HG03439 (cell line): ENCODE measurements around the gene SERPINB10.
A peak's percentile ranks its signal among the peaks of the same experiment; 100 is the strongest.
"Not testable (repeated sequence)": the region's sequence is repeated elsewhere in the genome, so short reads cannot be mapped to it uniquely, and the experiment has no call there.

Experiments
- ATAC-seq: cut with Tn5 transposase; IDR thresholded peaks from one replicate; pipeline ENCODE4 v1.9.1; 2021; ENCODE audit warnings: mild to moderate bottlenecking, moderate library complexity; ENCODE audit not compliant: unreplicated experiment

SERPINB10 gene

GRCh38 chr18:63890950-63891304 is 16.8 kb upstream of the SERPINB10 start:
- no peak for ATAC-seq

- no peak for ATAC-seq
These were observed 15.2 kb upstream of the SERPINB10 start for GRCh38 chr18:63892566-63892965.

GRCh38 chr18:63894106-63894772 is 13.5 kb upstream of the SERPINB10 start:
- ATAC-seq, result no peak

- ATAC-seq, result no peak
These were observed 12.6 kb upstream of the SERPINB10 start for GRCh38 chr18:63895190-63895589.

GRCh38 chr18:63897072-63897471 is 10.7 kb upstream of the SERPINB10 start:
- no peak for ATAC-seq

GRCh38 chr18:63899206-63899605 is 8.6 kb upstream of the SERPINB10 start:
- no peak for ATAC-seq

- no peak for ATAC-seq
These were observed 3.7 kb upstream of the SERPINB10 start for GRCh38 chr18:63903851-63904570.

GRCh38 chr18:63904694-63905093 is 3.1 kb upstream of the SERPINB10 start:
- ATAC-seq, result no peak

- ATAC-seq, result no peak
These were observed 2.4 kb upstream of the SERPINB10 start for GRCh38 chr18:63905361-63905760.

- no peak for ATAC-seq
These were observed 1.7 kb upstream of the SERPINB10 start for GRCh38 chr18:63906056-63906455.

- no peak for ATAC-seq
These were observed 1.1 kb downstream of the SERPINB10 start for GRCh38 chr18:63908858-63909257.

- ATAC-seq, result peak; percentile 57
These were observed 2.1 kb downstream of the SERPINB10 start for GRCh38 chr18:63909870-63910269.

- ATAC-seq, result no peak
These were observed 10.1 kb downstream of the SERPINB10 start for GRCh38 chr18:63917817-63918216.

- ATAC-seq, result no peak
These were observed 14.3 kb downstream of the SERPINB10 start for GRCh38 chr18:63922049-63922448.

- ATAC-seq, result no peak
These were observed 16.8 kb downstream of the SERPINB10 start for GRCh38 chr18:63924551-63924950.

- ATAC-seq, result no peak
These were observed 20.6 kb downstream of the SERPINB10 start for GRCh38 chr18:63928331-63928730.

- not testable (repeated sequence) for ATAC-seq
These were observed 21.6 kb downstream of the SERPINB10 start for GRCh38 chr18:63929369-63929768.

GRCh38 chr18:63930773-63931354 is 23.1 kb downstream of the SERPINB10 start:
- ATAC-seq, result no peak

GRCh38 chr18:63936156-63936931 is 28.6 kb downstream of the SERPINB10 start:
- peak; percentile 99 for ATAC-seq

- peak; percentile 39 for ATAC-seq
These were observed 29.2 kb downstream of the SERPINB10 start for GRCh38 chr18:63936932-63937393.

GRCh38 chr18:63940008-63940407 is 32.2 kb downstream of the SERPINB10 start:
- no peak for ATAC-seq
